ENCODE measurements around the gene PEX16.

DNA sequence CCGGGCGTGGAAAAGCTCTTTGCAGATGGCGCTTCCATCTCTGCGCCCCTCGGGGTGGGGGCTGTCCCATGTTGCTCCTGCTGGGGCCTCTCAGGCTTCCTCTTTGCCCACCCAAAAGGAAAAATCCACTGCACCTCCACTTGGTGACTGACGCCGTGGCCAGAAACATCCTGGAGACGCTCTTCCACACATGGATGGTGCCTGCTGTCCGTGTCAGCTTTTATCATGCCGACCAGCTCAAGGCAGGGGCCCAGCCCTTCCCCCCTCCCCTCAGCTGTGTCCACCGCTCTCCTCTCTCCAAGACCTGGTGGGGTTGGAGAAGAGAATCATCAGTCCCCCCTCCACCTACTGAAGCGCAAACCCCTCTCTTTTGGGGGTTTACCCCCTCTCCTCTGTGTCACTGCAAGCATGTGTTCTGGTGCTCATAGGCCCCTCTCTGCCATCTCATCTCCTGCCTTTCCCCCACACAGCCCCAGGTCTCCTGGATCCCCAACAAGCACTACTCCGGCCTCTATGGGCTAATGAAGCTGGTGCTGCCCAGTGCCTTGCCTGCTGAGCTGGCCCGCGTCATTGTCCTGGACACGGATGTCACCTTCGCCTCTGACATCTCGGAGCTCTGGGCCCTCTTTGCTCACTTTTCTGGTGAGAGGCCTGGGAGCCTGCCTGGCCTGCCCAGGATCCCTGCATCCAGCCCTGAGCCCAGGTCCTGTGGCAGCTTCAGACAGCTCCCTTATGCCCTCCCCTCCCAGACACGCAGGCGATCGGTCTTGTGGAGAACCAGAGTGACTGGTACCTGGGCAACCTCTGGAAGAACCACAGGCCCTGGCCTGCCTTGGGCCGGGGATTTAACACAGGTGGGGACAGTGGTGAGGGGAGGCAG, 6.6 kb upstream of the PEX16 start:
- TF ChIP-seq POLR2A (IDR thresholded peaks at IDR 0.05; ENCODE audit: low read depth, low read length) (no peak), POLR2AphosphoS5 (IDR thresholded peaks at IDR 0.05; ENCODE audit: low read depth, low read length) (no peak), TAF1 (IDR thresholded peaks at IDR 0.05; ENCODE audit: low read depth, low read length) (no peak), SPI1 (IDR thresholded peaks at IDR 0.05; ENCODE audit: low read depth, low read length) (no peak)
